SK-N-MC (cell line): ENCODE measurements around the gene LINC00237.

ENCODE experiments used
- EZH2 ChIP-seq: fragments of 200-600 bp; sonication (generic); IDR thresholded peaks from one replicate; pipeline ENCODE4 v1.6.1; 2017; ENCODE audit warnings: antibody characterized with exemption
- POLR2AphosphoS5 ChIP-seq: IDR thresholded peaks from 2 replicates; pipeline ENCODE4 v1.6.1; 2012; ENCODE audit warnings: mild to moderate bottlenecking, low read depth, low read length, borderline replicate concordance

- no peak for TF ChIP-seq EZH2
- no peak for TF ChIP-seq POLR2AphosphoS5
Measured at GRCh38 chr20:21106171-21107017, at the start of gene LINC00237.
